GM12801 (cell line): ENCODE data around the gene PLA2G6.

Source experiments
- TF ChIP-seq, protein P1 (sequence below): IDR thresholded peaks from one replicate; pipeline ENCODE4 v1.5.1; 2011; ENCODE audit warnings: control low read depth; ENCODE audit not compliant: insufficient read length; ENCODE audit errors: extremely low read depth

The PLA2G6 gene

DNA sequence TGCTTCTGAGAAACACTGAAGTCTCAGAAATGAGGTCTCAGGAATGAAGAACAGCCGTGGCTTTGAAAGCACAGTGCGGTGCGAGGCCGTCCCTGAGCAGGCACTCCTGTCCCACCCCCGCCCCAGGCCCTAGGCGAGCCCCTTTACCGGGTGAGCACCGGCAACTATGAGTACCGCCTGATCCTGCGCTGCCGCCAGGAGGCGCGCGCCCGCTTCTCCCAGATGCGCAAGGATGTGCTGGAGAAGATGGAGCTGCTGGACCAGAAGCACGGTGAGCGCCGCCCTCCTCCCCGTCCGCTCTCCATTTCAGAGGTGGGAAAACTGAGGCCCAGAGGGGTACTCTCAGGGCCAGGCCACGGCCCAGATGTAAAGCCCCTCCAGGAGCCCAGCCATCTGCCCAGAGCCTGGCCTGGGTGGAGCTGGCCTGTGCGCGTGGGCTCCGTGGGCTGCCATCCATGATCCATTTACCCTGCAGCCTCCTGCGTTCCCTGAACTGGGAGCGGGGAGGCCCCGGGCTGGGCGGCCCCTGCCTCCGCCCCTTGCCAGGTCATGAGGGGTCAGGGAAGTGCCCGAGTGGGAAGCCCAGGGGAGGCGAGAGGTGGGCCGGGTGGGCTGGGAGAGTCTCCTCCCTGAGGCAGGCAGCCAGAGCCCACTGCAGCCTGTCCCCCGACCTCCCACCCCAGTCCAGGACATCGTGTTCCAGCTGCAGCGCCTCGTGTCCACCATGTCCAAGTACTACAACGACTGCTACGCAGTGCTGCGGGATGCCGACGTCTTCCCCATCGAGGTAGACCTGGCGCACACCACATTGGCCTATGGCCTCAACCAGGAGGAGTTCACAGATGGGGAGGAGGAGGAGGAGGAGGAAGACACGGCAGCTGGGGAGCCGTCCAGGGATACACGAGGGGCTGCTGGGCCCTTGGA lies 107.2 kb downstream of the PLA2G6 start:
- TF ChIP-seq, protein P1, sequence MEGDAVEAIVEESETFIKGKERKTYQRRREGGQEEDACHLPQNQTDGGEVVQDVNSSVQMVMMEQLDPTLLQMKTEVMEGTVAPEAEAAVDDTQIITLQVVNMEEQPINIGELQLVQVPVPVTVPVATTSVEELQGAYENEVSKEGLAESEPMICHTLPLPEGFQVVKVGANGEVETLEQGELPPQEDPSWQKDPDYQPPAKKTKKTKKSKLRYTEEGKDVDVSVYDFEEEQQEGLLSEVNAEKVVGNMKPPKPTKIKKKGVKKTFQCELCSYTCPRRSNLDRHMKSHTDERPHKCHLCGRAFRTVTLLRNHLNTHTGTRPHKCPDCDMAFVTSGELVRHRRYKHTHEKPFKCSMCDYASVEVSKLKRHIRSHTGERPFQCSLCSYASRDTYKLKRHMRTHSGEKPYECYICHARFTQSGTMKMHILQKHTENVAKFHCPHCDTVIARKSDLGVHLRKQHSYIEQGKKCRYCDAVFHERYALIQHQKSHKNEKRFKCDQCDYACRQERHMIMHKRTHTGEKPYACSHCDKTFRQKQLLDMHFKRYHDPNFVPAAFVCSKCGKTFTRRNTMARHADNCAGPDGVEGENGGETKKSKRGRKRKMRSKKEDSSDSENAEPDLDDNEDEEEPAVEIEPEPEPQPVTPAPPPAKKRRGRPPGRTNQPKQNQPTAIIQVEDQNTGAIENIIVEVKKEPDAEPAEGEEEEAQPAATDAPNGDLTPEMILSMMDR = no peak

DNA sequence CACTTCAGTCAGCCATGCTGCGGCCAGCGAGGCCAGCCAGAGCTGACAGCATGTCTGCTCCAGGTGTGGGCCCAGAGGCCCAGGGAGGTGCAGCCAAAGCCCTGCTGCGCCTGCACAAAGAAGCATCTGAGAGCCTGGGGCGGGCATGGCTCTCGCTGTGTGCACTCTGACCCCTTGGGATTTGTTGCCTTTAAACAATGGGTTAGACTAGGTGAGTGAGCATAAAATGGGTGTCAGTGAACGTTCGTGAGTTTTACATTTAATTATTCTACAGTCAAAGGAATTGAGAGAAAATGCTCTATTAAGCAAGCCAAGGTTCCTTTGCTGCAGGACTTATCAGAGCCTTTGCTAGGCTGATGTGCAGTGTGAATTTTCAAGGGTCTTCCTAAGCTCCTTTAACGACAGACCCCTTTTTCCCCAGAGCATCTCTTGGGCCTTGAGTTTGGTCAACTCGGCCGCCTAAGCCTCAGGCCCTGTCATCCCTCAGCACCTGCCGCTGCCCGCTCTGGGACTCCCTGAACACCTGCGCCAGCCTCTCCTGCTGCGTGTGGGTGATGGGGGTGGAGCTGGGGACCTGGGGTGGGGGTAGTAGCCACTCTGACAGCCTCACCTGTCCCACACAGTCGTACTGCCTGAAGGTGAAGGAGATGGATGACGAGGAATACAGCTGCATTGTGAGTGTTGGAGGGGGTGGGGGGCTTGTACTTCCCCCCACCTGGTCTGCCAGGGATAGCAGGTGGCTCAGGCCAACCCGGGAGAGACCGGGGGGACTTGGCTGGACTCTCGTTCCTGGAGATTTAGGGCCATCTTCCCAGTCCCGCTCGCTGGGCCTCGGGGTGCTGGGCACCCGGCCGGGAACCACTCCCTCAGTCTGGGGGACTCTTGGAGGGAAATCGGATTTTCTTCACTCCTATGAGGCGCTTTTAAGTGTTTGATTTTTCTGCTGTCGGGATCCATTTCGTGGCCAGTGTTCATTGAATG lies 108.2 kb downstream of the PLA2G6 start:
- TF ChIP-seq, protein P1 = no peak

DNA sequence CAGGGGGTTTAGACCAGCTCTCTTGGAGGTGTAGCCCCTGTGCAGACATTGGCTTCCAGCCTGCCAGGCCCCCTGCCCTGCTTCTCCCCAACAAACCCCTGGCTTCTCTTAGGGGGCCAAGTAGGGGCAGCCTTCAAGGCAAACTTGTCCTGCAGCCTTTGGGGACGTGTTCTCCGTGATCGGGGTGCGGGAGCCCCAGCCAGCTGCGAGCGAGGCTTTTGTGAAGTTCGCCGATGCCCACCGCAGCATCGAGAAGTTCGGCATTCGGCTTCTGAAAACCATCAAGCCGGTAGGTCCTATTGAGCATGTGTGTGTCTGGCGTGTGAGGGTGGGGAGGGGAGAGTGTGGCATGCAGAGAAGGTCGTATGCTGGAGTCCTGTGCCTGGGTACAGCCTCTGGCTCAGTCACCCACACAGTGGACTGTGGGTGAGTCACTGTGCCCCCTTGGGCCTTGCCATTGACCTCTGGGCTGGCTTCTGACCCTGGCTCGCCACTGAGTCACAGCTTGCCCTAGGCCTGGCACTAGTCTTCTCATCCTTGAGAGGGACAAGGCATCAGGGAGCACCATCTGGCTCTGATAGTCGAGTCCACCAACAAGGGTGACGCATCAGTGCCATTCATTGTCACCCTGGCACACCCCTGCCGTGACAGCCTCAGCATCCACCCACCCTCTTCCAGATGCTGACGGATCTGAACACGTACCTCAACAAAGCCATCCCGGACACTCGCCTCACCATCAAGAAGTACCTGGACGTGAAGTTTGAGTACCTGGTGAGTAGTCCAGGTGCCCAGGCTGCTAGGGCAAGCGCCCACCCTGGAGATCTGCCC lies 109.1 kb downstream of the PLA2G6 start:
- TF ChIP-seq, protein P1 = no peak

DNA sequence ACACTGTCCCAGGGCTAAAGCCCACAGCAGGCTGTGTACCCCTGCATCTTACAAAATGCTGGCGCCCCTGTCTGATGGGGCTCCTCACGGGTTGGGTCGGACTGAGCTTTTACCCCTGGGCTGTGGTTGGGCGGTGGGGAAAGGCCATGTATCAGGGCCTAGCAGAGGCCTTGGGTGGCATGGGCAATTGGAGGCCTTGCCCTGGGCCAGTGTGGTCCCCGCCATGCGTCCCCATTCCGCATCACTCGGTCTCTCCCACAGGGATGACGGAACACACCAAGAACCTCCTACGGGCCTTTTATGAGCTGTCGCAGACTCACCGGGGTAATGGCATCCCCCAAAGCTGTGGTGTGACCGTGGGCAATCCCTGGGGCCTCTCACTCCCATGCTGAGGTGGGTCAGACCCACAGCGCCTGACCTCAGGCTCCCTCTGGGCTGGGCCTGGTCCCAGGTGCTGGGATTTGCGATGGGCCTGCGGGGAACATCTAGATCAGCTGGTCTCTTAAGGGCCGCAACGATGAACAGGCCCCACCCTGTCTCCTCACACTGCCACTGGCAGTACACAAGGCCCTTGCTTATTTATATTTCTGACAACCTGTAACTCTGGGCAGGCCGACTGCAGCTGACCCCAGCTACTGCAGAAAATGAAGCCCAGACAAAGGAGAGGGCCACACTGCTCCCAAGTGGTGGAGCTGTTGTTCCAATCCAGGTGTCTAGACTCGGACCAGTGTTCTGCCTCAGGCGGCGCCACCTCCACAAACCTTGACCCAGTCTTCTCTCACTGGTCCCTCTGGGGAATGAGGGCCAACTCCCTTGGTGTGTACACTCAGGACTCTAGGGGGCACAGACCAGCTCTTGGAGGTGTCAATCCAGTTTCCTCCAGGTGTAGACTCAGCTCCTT lies 110.0 kb downstream of the PLA2G6 start:
- TF ChIP-seq, protein P1 = no peak

DNA sequence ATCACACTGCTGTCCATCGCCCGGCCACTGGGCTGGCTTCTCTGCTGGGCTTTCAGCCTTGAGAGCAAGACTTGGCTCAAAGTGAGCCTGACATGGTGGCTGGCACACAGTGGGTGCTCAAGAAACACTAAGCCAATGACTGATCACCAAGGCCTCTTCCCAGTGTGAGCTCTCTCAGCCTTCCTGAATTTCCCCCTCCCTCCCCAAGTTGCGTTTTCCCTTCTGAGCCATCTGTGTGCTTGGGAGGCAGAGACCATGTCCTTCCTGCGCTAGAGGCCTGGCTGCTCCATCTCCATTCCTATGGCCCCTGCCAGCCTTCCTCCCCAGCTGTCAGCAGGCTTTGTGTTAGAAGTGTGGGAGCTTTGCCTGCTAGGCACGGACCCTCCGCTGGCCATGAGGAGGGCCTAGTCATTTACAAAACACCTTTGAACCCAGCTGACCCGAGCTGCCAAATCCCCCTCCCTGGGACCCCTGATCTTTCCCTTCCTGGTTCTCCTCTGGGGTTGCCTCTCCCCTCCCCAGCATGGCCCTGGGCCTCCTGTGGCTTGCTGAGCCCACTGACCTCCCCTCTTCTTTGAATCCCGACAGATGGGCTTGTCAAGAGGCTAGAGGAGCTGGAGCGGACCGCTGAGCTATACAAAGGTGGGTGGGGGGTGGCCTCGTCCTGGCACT lies 111.2 kb downstream of the PLA2G6 start:
- TF ChIP-seq, protein P1 = no peak
